Measurements from ENCODE around the gene BIRC5. TPM values are rescaled to one million over a fixed set of nuclear protein-coding genes. Genes with fewer than 3 reads are reported as not detected.

Gene BIRC5
- total RNA-seq, 6 experiments from 2014 or later, result 0.57 to 2.0 (median 1.4) TPM

DNA sequence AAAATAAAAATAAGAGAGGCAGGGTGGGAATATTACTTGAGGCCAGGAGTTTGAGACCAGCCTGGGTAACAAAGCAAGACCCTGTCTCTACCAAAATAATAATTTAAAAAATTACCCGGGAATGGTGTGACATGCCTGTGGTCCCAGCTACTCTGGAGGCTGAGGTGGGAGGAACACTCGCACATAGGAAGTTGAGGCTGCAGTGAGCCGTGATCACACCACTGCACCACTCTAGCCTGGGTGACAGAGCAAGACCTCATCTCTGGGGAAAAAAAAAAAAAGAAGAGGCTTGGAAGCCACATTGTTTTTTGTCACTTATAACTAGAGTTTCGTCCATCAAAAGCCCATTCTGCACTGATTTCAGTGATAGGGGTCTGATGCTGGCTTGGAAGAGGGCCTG, 14.1 kb downstream of the BIRC5 start:
- Histone ChIP-seq H3K4me3 (no peak overlapping the region), H3K27ac (no peak overlapping the region), H3K36me3 (no peaks in the 10 kb centered on the region), H3K4me1 (no peaks in the 10 kb centered on the region), H3K27me3 (peaks cover 0 to 11% of the 10 kb centered on the region in 2 donors), H3K9me3 (no peaks in the 10 kb centered on the region)
- DNase-seq (no peak), ATAC-seq (no peak)
- TF ChIP-seq POLR2A (IDR thresholded peaks at IDR 0.05), result no peak
- TF ChIP-seq, protein P1, sequence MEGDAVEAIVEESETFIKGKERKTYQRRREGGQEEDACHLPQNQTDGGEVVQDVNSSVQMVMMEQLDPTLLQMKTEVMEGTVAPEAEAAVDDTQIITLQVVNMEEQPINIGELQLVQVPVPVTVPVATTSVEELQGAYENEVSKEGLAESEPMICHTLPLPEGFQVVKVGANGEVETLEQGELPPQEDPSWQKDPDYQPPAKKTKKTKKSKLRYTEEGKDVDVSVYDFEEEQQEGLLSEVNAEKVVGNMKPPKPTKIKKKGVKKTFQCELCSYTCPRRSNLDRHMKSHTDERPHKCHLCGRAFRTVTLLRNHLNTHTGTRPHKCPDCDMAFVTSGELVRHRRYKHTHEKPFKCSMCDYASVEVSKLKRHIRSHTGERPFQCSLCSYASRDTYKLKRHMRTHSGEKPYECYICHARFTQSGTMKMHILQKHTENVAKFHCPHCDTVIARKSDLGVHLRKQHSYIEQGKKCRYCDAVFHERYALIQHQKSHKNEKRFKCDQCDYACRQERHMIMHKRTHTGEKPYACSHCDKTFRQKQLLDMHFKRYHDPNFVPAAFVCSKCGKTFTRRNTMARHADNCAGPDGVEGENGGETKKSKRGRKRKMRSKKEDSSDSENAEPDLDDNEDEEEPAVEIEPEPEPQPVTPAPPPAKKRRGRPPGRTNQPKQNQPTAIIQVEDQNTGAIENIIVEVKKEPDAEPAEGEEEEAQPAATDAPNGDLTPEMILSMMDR (IDR thresholded peaks at IDR 0.05), result no peak
- WGBS (ENCODE audit: insufficient coverage, low coverage, low lambda C conversion rate, missing lambda C conversion rate), result 68% methylated on average over 4 of the region's 4 CpGs
- intact Hi-C loops (cut with DNase I), result no loop called here

GRCh38 chr17:78230252-78230962, 16.4 kb downstream of the BIRC5 start:
- no peak for ATAC-seq

DNA sequence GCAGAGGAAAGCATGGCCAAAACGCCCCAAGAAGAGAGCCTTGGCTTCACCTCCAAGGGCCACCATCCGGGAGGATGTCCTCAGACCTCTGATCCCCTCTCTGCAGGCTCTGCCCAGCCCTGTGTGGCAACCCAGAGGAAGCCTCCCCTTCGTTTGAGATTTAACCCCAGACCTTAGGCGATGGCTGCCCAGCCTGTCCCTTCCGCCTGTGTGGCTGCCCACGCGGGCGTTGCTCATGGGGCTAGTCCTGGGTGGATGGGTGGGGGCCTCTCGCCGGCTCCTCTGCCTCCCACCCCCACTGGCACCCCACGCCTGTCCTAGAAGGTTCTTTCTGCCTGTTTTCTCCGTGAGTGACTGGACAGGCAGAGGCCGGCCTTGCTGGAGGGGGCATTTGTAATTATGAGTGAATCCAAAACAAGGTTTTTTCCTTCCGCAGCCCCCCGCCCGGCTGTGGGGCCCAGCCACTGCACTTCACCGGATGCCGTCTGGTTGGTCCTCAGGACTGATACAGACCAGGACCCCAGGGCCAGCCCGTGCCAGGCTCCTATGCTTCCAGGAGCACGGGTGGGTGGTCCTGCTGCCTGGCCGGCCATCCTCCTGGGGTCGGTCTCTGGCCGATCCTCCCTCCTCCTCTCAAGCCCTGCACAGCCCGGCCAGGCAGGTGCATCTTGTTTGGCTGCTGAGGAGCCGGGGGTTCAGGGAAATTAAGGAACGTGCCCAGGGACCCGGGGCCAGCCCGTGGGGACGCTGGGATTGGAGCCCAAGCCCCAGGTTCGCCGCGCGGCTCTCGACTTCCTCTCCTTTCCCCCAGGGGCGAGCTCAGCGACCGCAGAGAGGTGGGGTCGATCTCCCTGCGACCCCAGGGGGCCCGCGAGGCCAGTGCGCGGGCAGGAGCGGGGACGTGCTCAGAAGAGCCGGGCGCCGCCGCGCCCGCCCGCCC, 17.2 kb downstream of the BIRC5 start, which contains the start of gene TMEM235:
Gene TMEM235, plus strand, starts transcription at position 636 of the 940 bp plus-strand sequence. CDS start 393 bp downstream, outside the sequence.
- no peak for DNase-seq
- no peak within 1 kb of the TSS for H3K27ac ChIP-seq
- H3K27me3 ChIP-seq, result peaks cover 0 to 11% of the 10 kb centered on the region in 2 donors
- TF ChIP-seq POLR2A (IDR thresholded peaks at IDR 0.05), result no peak
- TF ChIP-seq, protein P1 (IDR thresholded peaks at IDR 0.05), result no peak
- no peaks in the 10 kb centered on the region for H3K4me1 ChIP-seq
- no peaks in the 10 kb centered on the region for H3K36me3 ChIP-seq
- intact Hi-C loops (cut with DNase I), result no loop called here
- ATAC-seq, result no peak
- H3K9me3 ChIP-seq, result no peaks in the 10 kb centered on the region
- 10% methylated on average over 7 of the region's 52 CpGs for WGBS (ENCODE audit: insufficient coverage, low coverage, low lambda C conversion rate, missing lambda C conversion rate)
- no peak within 1 kb of the TSS for H3K4me3 ChIP-seq

More at GRCh38 chr17:78230252-78230962, 16.4 kb downstream of the BIRC5 start:
- 38% methylated on average over 11 of the region's 13 CpGs for WGBS (ENCODE audit: insufficient coverage, low coverage, low lambda C conversion rate, missing lambda C conversion rate)
- Histone ChIP-seq H3K27ac (no peak overlapping the region), H3K4me1 (no peaks in the 10 kb centered on the region), H3K4me3 (no peak overlapping the region), H3K36me3 (no peaks in the 10 kb centered on the region), H3K27me3 (peaks cover 0 to 11% of the 10 kb centered on the region in 2 donors), H3K9me3 (no peaks in the 10 kb centered on the region)
- intact Hi-C loops (cut with DNase I), result no loop called here
- TF ChIP-seq POLR2A (IDR thresholded peaks at IDR 0.05), result no peak
- TF ChIP-seq, protein P1 (IDR thresholded peaks at IDR 0.05), result no peak
- DNase-seq, result no peak

GRCh38 chr17:78231991-78232858, 18.2 kb downstream of the BIRC5 start:
- intact Hi-C loops (cut with DNase I), result no loop called here
- Histone ChIP-seq H3K27me3 (peaks cover 0 to 11% of the 10 kb centered on the region in 2 donors), H3K4me3 (no peak overlapping the region), H3K9me3 (no peaks in the 10 kb centered on the region), H3K27ac (no peak overlapping the region), H3K4me1 (no peaks in the 10 kb centered on the region), H3K36me3 (no peaks in the 10 kb centered on the region)
- ATAC-seq, result peak in 2 of 4 donors; percentile 14 to 23
- TF ChIP-seq, protein P1 (IDR thresholded peaks at IDR 0.05), result no peak
- TF ChIP-seq POLR2A (IDR thresholded peaks at IDR 0.05), result no peak
- 27% methylated on average over 14 of the region's 55 CpGs for WGBS (ENCODE audit: insufficient coverage, low coverage, low lambda C conversion rate, missing lambda C conversion rate)
- no peak for DNase-seq
